NB4 (cell line): ENCODE data around the gene KCNIP4.

Experiments
- POLR2A ChIP-seq: IDR thresholded peaks from 2 replicates; pipeline ENCODE4 v1.6.1; 2011; ENCODE audit warnings: mild to moderate bottlenecking; ENCODE audit not compliant: insufficient read length; ENCODE audit errors: extremely low read depth
- TF ChIP-seq, protein P1 (sequence below): IDR thresholded peaks from one replicate; pipeline ENCODE4 v1.5.1; 2012; ENCODE audit warnings: low read depth, low read length

DNA sequence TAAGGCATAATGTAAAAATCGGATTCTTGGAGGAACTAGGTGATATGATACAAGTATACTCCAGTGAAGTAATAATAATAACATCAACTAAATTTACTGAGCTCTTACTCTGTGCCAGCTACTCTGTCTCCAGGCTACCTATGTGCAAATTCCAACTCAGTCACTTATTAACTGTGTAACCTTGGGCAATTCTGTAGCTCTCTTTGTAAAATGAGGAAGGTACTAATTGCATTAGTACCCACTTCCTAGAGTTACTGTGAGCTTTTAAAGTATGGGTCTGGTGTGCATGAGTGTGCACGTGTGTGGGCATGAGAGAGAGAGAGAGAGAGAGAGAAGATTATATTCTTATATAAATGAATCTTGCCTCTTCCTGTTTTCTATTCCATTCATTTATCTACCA lies 169.9 kb downstream of the KCNIP4 start:
- TF ChIP-seq, protein P1, sequence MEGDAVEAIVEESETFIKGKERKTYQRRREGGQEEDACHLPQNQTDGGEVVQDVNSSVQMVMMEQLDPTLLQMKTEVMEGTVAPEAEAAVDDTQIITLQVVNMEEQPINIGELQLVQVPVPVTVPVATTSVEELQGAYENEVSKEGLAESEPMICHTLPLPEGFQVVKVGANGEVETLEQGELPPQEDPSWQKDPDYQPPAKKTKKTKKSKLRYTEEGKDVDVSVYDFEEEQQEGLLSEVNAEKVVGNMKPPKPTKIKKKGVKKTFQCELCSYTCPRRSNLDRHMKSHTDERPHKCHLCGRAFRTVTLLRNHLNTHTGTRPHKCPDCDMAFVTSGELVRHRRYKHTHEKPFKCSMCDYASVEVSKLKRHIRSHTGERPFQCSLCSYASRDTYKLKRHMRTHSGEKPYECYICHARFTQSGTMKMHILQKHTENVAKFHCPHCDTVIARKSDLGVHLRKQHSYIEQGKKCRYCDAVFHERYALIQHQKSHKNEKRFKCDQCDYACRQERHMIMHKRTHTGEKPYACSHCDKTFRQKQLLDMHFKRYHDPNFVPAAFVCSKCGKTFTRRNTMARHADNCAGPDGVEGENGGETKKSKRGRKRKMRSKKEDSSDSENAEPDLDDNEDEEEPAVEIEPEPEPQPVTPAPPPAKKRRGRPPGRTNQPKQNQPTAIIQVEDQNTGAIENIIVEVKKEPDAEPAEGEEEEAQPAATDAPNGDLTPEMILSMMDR: no peak
- no peak for TF ChIP-seq POLR2A
